HG03159 (cell line): ENCODE results near the gene CSN3.

ENCODE experiments used
- ATAC-seq: cut with Tn5 transposase; IDR thresholded peaks from one replicate; pipeline ENCODE4 v1.9.1; 2021; ENCODE audit warnings: mild to moderate bottlenecking, moderate library complexity; ENCODE audit not compliant: unreplicated experiment

The CSN3 gene

GRCh38 chr4:70291341-70291740 lies 48.9 kb downstream of the CSN3 start:
- no peak for ATAC-seq

- ATAC-seq = no peak
Measured at GRCh38 chr4:70297576-70297975, 55.2 kb downstream of the CSN3 start.

GRCh38 chr4:70298051-70298450 lies 55.7 kb downstream of the CSN3 start:
- no peak for ATAC-seq

- ATAC-seq = no peak
Measured at GRCh38 chr4:70299643-70300042, 57.2 kb downstream of the CSN3 start.

- ATAC-seq = no peak
Measured at GRCh38 chr4:70300215-70300614, 57.8 kb downstream of the CSN3 start.
